ENCODE results near the gene PFAS. TPM values are rescaled to one million over a fixed set of nuclear protein-coding genes. Genes with fewer than 3 reads are reported as not detected.

The PFAS gene
- total and polyA plus RNA-seq, 10 donors = 12.6 to 70.3 (median 26.4) TPM

- Histone ChIP-seq H3K9me3 (no peaks in the 10 kb centered on the region), H3K27ac (no peak overlapping the region), H3K36me3 (peaks cover 3 to 53% (median 44%) of the 10 kb centered on the region in 6 donors), H3K27me3 (replicated peaks in 1 of 7) (no peaks in the 10 kb centered on the region), H3K4me1 (peaks cover 7 to 15% (median 13%) of the 10 kb centered on the region in 6 donors), H3K4me3 (no peak overlapping the region)
- DNase-seq = no peak
- intact Hi-C loops (cut with DNase I; ENCODE audit: low total_unique reads) = no loop called here
- 74 to 95% (median 83%) methylated on average over 8 of the region's 8 CpGs for WGBS, 5 donors
- TF ChIP-seq CTCF (IDR thresholded peaks at IDR 0.05 in 8 of 11, conservative IDR thresholded peaks at IDR 0.05 in 3 of 11) = no peak
- TF ChIP-seq POLR2AphosphoS5 (IDR thresholded peaks at IDR 0.05) = no peak
- no peak for TF ChIP-seq POLR2A (IDR thresholded peaks at IDR 0.05)
Measured at GRCh38 chr17:8253801-8254200, 4.7 kb downstream of the PFAS start.

- no peaks in the 10 kb centered on the region for H3K9me3 ChIP-seq
- no peak overlapping the region for H3K4me3 ChIP-seq
- TF ChIP-seq POLR2A (IDR thresholded peaks at IDR 0.05) (no peak), CTCF (IDR thresholded peaks at IDR 0.05 in 8 of 11, conservative IDR thresholded peaks at IDR 0.05 in 3 of 11) (no peak), POLR2AphosphoS5 (IDR thresholded peaks at IDR 0.05) (no peak)
- intact Hi-C loops (cut with DNase I; ENCODE audit: low total_unique reads) = no loop called here
- no peaks in the 10 kb centered on the region for H3K27me3 ChIP-seq (replicated peaks in 1 of 7)
- WGBS, 5 donors = 94 to 98% (median 95%) methylated on average over 9 to 11 of the region's 11 CpGs
- no peak for DNase-seq
- H3K27ac ChIP-seq = no peak overlapping the region
- peaks cover 3 to 63% (median 51%) of the 10 kb centered on the region in 6 donors for H3K36me3 ChIP-seq
- peaks cover 3 to 9% (median 6%) of the 10 kb centered on the region in 6 donors for H3K4me1 ChIP-seq
Measured at GRCh38 chr17:8254881-8255280, 5.8 kb downstream of the PFAS start.

GRCh38 chr17:8255499-8255898 is 6.4 kb downstream of the PFAS start:
- Histone ChIP-seq H3K4me1 (peaks cover 0 to 3% (median under 1%) of the 10 kb centered on the region in 6 donors), H3K36me3 (peaks cover 3 to 70% (median 54%) of the 10 kb centered on the region in 6 donors), H3K9me3 (no peaks in the 10 kb centered on the region), H3K27ac (no peak overlapping the region), H3K4me3 (no peak overlapping the region), H3K27me3 (replicated peaks in 1 of 7) (no peaks in the 10 kb centered on the region)
- 95 to 98% (median 97%) methylated on average over 9 of the region's 9 CpGs for WGBS, 5 donors
- TF ChIP-seq CTCF (IDR thresholded peaks at IDR 0.05 in 8 of 11, conservative IDR thresholded peaks at IDR 0.05 in 3 of 11) (no peak), POLR2A (IDR thresholded peaks at IDR 0.05) (no peak)
- intact Hi-C loops (cut with DNase I; ENCODE audit: low total_unique reads) = no loop called here
- no peak for DNase-seq

- no peaks in the 10 kb centered on the region for H3K27me3 ChIP-seq (replicated peaks in 1 of 7)
- TF ChIP-seq POLR2AphosphoS5 (IDR thresholded peaks at IDR 0.05) (no peak), CTCF (IDR thresholded peaks at IDR 0.05 in 8 of 11, conservative IDR thresholded peaks at IDR 0.05 in 3 of 11) (no peak), POLR2A (IDR thresholded peaks at IDR 0.05) (no peak)
- no peak for DNase-seq
- peaks cover 3 to 78% (median 58%) of the 10 kb centered on the region in 6 donors for H3K36me3 ChIP-seq
- no peaks in the 10 kb centered on the region for H3K4me1 ChIP-seq
- no peak overlapping the region for H3K4me3 ChIP-seq
- H3K9me3 ChIP-seq = no peaks in the 10 kb centered on the region
- intact Hi-C loops (cut with DNase I; ENCODE audit: low total_unique reads) = no loop called here
- no peak overlapping the region for H3K27ac ChIP-seq
- WGBS, 5 donors = 92 to 95% (median 93%) methylated on average over 9 to 10 of the region's 10 CpGs
Measured at GRCh38 chr17:8256291-8256690, 7.2 kb downstream of the PFAS start.
